Left ventricle myocardium superior (tissue), 1 donor: ENCODE results near the gene FEZ2. TPM values are rescaled to one million over a fixed set of nuclear protein-coding genes. Genes with fewer than 3 reads are reported as not detected.
"Not testable (repeated sequence)": the region's sequence is repeated elsewhere in the genome, so short reads cannot be mapped to it uniquely, and the experiment has no call there.

ENCODE experiments used
- ATAC-seq: fragments of 200-7000 bp; cut with Tn5 transposase; one replicate; pipeline ENCODE4 v1.9.1; 2020; ENCODE audit warnings: mild to moderate bottlenecking, moderate library complexity
- DNase-seq: peaks from one replicate; pipeline ENCODE4 v3.0.0-alpha.2; 2020
- intact Hi-C: fragments of 100-400 bp; cut with micrococcal nuclease; formaldehyde crosslinking; loops from one replicate; pipeline ENCODE4 v1.11.0; 2022
- long read RNA-seq: library from polyadenylated mRNA; unstranded; transcript quantifications from one replicate; pipeline ENCODE4 v2.0.0, GENCODE V29; 2021
- total RNA-seq: library from RNA; stranded (reverse); fragmentation: NEBNext Ultra II Directional; extraction: Animal tissue kit (Norgen Biotek cat#: 25700); gene quantifications from one replicate; pipeline ENCODE4 v1.2.1, GENCODE V29; 2021
- donor health status: DM: no; HTN: yes; CAD: no; lungs with severe emphysema.

FEZ2 gene
- total RNA-seq, result 37.2 TPM
- long read RNA-seq, partial matches to known transcripts, result 8 of 17 reads
- long read RNA-seq, other reads (novel, unspliced or antisense), result 4 of 17 reads

DNA sequence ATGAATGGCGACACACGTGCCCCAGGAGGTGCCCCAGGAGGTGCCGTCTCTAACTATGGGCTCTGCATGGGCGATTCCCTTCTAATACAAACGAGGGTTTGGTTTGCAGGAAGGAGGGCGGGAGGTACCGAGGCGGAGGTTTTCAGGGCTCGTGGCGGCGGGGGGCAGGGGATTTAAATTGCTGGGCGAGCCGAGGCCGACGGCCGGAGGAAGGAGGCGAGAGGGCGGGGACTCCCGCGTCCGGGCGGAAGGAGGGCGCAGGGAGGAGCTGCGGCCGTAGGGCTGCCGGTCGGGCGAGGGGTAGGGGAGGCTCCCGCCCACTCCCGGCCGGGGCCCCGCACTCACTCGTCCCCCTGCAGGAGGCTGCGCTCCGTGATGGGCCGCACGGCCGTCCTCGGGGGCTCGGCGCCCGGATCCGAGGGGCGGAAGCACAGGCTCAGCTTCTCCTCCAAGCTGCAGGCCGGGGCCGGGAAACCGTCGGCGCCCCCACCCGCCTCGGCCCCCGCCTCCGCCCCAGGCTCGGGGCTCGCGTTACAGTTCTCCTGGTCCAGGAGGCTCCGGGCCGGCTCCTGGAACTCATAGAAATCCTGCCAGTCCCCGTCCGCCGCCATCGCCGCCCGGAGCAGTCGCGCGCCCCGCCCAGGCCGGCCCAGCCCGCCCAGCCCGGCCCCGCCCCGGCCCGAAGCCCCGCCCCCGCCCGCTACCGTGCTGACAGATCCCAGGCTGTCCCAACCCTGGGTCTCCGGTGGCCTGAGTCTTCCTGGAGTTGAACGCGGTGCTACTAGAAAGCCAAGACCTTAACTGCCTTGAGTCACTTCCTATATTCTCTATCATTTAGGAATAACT, at the start of gene FEZ2:
Gene FEZ2 (minus strand): TSS at position 637 of the 846 bp plus-strand sequence. CDS start 26 bp downstream, at position 611.
- intact Hi-C loops, result no loop called here
- DNase-seq (peak; percentile 86), ATAC-seq (peak; percentile 99)

DNA sequence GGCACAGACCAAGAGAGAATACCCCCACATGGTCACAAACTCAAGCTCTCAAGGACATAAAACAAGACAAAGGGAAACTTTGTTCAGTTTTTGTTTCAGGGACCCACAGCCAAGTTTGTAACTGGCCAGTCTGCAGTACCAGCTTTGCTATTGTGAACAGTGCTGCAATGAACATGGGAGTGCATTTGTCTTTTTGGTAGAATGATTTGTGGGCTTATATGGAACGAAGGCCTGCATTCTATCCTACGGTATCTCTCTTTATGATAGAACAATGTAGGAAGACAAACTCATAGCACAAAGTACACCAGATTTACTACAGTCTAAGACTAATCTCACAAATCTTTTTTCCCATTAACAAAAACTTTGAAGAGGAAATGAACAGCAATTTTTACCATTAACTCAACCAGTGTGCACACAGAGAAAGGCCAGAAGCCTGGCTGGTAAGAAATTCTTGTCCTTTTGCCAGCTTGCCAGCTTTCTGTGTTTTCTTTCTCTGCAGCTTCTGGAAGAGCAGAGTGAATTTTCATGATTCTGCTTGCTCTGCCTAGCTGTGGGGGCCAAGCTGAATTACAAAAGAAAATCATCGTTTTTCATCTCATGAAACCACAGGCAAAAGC, 37.1 kb upstream of the FEZ2 start:
- intact Hi-C loops, result no loop called here
- ATAC-seq, result no peak
- no peak for DNase-seq

DNA sequence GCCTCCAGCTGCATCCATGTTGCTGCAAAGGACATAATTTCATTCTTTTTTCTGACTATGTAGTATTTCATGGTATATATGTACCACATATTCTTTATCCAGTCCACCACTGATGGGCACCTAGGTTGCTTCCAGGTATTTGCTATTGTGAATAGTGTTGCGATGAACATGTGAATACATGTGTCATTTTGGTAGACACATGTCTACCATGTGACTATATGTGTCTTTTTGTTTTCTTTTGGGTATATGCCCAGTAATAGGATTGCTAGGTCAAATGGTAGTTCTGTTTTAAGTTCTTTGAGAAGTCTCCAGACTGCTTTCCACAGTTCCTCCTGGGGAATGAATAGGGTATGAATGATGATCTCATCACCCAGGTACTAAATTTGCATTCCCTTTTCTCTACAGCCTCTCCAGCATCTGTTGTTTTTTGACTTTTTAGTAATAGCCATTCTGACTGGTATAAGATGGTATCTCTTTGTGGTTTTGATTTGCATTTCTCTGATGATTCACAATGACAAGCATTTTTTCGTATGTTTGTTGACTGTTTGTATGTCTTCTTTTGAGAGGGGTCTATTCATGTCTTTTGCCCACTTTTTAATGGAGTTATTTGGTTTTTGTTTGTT, 35.6 kb upstream of the FEZ2 start:
- DNase-seq (no peak), ATAC-seq (no peak)
- intact Hi-C loops, result no loop called here

GRCh38 chr2:36626756-36627155, 28.8 kb upstream of the FEZ2 start:
- DNase-seq, result no peak
- intact Hi-C loops, result no loop called here
- ATAC-seq, result no peak

DNA sequence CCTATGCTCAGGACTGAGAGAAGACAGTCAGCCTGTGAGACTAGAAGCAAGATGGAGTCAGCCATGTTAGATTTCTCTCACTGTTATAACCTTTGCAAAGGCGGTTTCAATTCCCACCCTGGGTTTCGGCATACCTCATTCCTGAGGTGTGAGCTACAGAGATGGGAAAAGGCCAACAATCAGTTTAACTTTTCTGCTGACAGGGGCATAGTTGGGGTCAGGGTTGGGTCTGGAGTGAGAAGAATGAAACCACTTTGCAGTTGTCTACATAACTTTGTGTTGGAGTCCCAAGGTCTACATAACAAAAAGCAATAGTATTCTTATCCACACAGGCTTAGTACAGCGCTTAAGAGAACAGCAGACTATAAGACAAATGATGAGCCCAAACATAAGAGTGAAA, 28.1 kb upstream of the FEZ2 start:
- intact Hi-C loops, result no loop called here
- ATAC-seq (no peak), DNase-seq (no peak)

DNA sequence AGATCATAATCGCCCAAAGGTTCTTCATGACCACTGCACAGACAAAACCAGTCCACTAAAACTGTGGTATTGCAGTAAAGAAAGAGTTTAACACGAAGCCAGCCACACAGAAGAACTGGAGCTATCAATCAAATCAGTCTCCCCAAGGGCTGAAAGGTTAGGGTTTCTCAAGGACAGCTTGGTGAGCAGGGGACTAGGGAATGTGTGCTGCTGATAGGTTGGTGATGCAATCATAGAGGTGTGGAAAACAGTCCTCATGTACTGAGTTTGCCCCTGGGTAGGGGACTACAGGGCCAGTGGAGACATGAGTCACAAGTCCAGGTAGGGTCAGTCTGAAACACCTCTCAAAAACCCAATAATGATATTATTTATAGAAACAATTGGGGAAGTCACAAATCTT, 27.3 kb upstream of the FEZ2 start:
- intact Hi-C loops, result no loop called here
- DNase-seq (no peak), ATAC-seq (no peak)

- intact Hi-C loops, result no loop called here
- ATAC-seq (no peak), DNase-seq (no peak)
Measured at GRCh38 chr2:36620321-36620720, 22.4 kb upstream of the FEZ2 start.

GRCh38 chr2:36618381-36618780, 20.4 kb upstream of the FEZ2 start:
- ATAC-seq (peak; percentile 30), DNase-seq (no peak)
- intact Hi-C loops, result no loop called here

GRCh38 chr2:36616947-36617346, 19.0 kb upstream of the FEZ2 start:
- ATAC-seq, result no peak
- intact Hi-C loops, result no loop called here

DNA sequence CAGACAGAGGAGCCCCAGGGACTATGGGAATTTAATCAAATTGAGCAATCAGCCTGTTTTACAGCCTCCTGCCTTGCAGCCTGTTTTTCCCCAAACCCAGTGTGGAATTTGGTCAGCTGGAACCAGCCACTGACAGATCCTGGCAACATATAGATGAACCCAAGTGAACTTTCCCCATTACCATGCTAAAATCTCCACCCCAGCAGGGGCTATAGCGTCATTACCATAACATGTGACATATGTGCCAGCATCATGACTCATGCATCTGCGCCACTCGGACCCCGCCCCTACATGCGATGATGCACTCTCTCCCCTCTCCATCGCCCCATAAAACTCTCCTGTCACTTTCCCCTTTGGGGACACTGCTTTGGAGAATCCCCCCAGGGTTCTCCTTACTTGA, 17.3 kb upstream of the FEZ2 start:
- DNase-seq (no peak), ATAC-seq (no peak)
- intact Hi-C loops, result no loop called here

More at GRCh38 chr2:36616947-36617346, 19.0 kb upstream of the FEZ2 start:
- DNase-seq, result no peak

GRCh38 chr2:36613801-36614200, 15.8 kb upstream of the FEZ2 start:
- intact Hi-C loops, result no loop called here
- DNase-seq, result no peak
- ATAC-seq, result no peak

DNA sequence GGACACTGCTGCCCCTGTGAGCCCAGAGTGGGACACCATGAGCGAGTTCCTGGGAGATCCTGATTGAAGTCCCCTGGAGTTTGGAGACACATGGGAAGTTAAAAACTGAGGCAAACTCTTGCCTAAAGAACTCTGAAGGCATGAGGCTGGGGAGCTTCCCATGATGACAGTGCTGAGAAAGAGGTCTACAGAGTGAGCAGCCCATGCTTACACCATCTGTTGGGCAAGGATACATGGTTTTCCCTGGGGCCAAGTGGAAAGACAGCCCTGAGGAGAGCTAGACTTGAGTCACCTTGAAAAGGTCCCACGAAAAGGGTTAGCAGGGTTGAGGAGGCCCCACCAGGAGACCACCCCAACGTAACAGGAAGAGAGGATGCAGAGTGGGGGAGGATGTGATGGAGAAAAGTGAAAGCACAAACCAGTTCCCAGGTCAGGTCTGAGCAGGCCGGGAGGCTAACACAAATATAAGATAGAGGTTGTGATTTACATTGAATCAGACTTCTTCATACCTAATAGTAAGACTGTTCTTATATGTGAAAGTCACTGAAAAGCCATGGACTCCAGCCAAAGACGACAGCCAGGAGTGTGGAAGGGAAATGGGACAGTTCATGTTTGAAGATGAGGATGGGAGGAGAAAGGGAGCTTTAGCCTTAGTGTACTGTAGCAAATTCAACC, 13.5 kb upstream of the FEZ2 start:
- no peak for ATAC-seq
- DNase-seq, result no peak
- intact Hi-C loops, result no loop called here

GRCh38 chr2:36609507-36609906, 11.5 kb upstream of the FEZ2 start:
- no peak for ATAC-seq

GRCh38 chr2:36607947-36608346, 10.0 kb upstream of the FEZ2 start:
- no peak for DNase-seq
- intact Hi-C loops, result no loop called here
- no peak for ATAC-seq

More at GRCh38 chr2:36609507-36609906, 11.5 kb upstream of the FEZ2 start:
- intact Hi-C loops, result no loop called here
- DNase-seq, result no peak

DNA sequence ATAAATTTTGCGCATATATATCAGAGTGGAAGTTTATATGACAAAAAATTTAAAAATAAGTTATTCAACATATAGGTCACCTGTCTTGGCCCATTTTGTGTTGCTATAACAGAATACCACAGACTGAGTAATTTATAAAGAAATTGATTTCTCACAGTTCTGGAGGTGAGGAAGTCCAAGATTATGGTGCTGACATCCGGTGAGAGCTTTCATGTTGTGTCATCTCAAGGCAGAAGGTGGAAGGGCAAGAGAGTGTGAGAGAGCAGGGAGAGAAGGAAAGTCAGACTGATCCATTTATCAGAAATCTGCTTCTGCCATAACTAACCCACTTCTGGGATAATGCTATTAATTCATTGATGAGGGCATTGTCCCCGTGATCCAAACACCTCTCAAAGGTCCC, 9.0 kb upstream of the FEZ2 start:
- no peak for ATAC-seq
- intact Hi-C loops, result no loop called here

DNA sequence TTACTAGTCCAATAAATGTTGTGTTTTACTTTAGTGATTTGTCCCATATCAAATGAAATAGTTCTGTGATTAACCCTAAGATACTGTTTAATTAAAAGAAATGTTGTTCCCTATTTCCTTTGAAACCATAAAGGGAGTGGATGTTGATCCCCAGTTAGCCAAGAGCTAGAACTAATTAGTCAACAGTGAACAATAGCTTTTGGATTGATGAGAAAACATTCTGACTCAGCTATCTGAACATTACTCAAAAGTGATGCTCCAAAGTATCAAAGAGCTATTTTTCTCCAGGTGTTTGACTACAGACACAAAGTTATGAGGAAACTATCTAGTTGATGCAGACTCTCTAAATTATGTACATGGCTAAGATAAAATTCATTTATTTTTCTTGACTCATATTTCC, 7.3 kb upstream of the FEZ2 start:
- ATAC-seq, result no peak
- intact Hi-C loops, result no loop called here
- no peak for DNase-seq

More for the DNA sequence above, 9.0 kb upstream of the FEZ2 start:
- no peak for DNase-seq

DNA sequence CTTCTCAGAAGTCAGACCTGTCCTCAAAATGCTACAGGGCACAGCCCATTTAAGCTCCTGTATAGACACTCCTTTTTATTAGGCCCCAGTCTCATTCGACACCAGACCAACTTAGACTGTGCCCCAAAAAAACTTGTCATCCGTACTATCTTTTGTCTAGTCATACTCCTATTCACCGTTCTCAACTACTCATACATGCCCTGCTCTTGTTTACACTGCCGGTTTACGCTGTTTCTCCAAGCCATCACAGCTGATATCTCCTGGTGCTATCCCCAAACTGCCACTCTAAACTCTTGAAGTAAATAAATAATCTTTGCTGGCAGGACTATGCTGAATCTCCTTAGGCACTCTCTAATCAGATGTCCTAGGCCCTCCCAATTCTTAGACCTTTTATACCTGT, 5.7 kb upstream of the FEZ2 start:
- DNase-seq, ATAC-seq, intact Hi-C loops: not testable (repeated sequence)

DNA sequence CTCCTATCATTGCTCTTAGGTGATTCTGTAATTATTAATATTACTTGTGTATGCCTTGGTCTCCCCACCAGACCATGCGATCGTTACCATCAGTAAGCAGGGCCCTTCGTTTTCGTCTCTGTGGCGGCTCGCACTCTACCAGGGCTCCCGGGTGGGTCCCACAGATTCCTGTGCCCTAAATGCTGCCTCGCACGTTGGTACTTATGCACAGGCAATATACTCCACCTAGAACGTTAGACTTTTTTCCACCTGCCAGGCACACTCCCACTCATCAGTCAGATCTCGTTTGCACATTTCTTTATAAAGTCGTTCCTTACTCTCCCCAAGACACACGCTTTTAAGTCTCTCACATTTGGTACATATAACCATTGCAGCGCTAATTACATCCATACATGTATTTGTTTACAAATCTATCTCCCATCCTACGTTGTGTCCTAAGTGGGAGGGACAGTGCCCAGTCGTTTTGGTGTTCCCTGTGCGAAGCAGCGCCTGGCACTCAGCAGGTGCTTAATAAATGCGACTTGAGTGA, 901 bp downstream of the FEZ2 start:
- ATAC-seq (no peak), DNase-seq (no peak)
- intact Hi-C loops, result no loop called here

- ATAC-seq (no peak), DNase-seq (no peak)
- intact Hi-C loops, result no loop called here
Measured at GRCh38 chr2:36596397-36596796, 1.6 kb downstream of the FEZ2 start.
